Neural cell (in vitro differentiated cells): ENCODE measurements around the gene ANO4. TPM values are rescaled to one million over a fixed set of nuclear protein-coding genes. Genes with fewer than 3 reads are reported as not detected.

Source experiments
- H2AFZ ChIP-seq: fragments of 200-600, 300-800 bp; sonication (generic), shearing (Covaris generic); 2 replicates; pipeline ENCODE4 v1.6.0; 2014; ENCODE audit warnings: low read depth, mild to moderate bottlenecking, antibody characterized with exemption, low read length, moderate library complexity
- H3F3A ChIP-seq: fragments of 200-600 bp; shearing (Covaris generic); 2 replicates; pipeline ENCODE4 v1.6.1; 2016; ENCODE audit warnings: mild to moderate bottlenecking, moderate library complexity, mixed read lengths, antibody characterized with exemption, low read length; ENCODE audit not compliant: insufficient read depth, poor library complexity, severe bottlenecking
- H3K27ac ChIP-seq: fragments of 200-600, 300-800 bp; sonication (generic), shearing (Covaris generic); 2 replicates; pipeline ENCODE4 v1.5.1; 2014; ENCODE audit warnings: mild to moderate bottlenecking, low read length, moderate library complexity
- H3K27me3 ChIP-seq: fragments of 300-800, 200-600 bp; sonication (generic), shearing (Covaris generic); 2 replicates; pipeline ENCODE4 v1.6.0; 2014; ENCODE audit warnings: mild to moderate bottlenecking, low read depth, low read length, moderate library complexity; ENCODE audit not compliant: insufficient read depth
- H3K36me3 ChIP-seq: fragments of 300-800, 200-600 bp; sonication (generic), shearing (Covaris generic); 2 replicates; pipeline ENCODE4 v1.5.1; 2014; ENCODE audit warnings: mild to moderate bottlenecking, antibody characterized with exemption, low read length, moderate library complexity; ENCODE audit not compliant: insufficient read depth
- H3K4me2 ChIP-seq: fragments of 300-800, 200-600 bp; sonication (generic), shearing (Covaris generic); 2 replicates; pipeline ENCODE4 v1.6.0; 2014; ENCODE audit warnings: mild to moderate bottlenecking, low read length
- H3K4me3 ChIP-seq: fragments of 300-800, 200-600 bp; sonication (generic), shearing (Covaris generic); 2 replicates; pipeline ENCODE4 v1.5.1; 2014; ENCODE audit warnings: mild to moderate bottlenecking, low read length, moderate library complexity
- H3K79me2 ChIP-seq: fragments of 200-600 bp; shearing (Covaris generic); replicated peaks from 2 replicates; pipeline ENCODE4 v1.6.0; 2014; ENCODE audit warnings: mild to moderate bottlenecking, low read length, moderate library complexity; ENCODE audit not compliant: insufficient read depth
- H3K9ac ChIP-seq: fragments of 300-800, 200-600 bp; sonication (generic), shearing (Covaris generic); 2 replicates; pipeline ENCODE4 v1.6.1; 2016; ENCODE audit warnings: mild to moderate bottlenecking, low read length, mixed read lengths
- H3K9me2 ChIP-seq: fragments of 200-600 bp; shearing (Covaris generic); 2 replicates; pipeline ENCODE4 v1.6.1; 2016; ENCODE audit warnings: mild to moderate bottlenecking, low read length, mixed read lengths; ENCODE audit not compliant: insufficient read depth
- H3K9me3 ChIP-seq: fragments of 200-600, 300-800 bp; sonication (generic), shearing (Covaris generic); 2 replicates; pipeline ENCODE4 v1.6.1; 2016; ENCODE audit warnings: mild to moderate bottlenecking, mixed run types, low read length, moderate library complexity, mixed read lengths
- H4K20me1 ChIP-seq: fragments of 200-600 bp; shearing (Covaris generic); 2 replicates; pipeline ENCODE4 v1.6.1; 2016; ENCODE audit warnings: mild to moderate bottlenecking, mixed run types; ENCODE audit not compliant: insufficient read depth
- EP300 ChIP-seq: fragments of 450-650 bp; conservative IDR thresholded peaks from 2 replicates; pipeline ENCODE4 v1.6.1; 2014; ENCODE audit warnings: antibody characterized with exemption, mild to moderate bottlenecking, moderate library complexity; ENCODE audit not compliant: poor library complexity, severe bottlenecking
- EZH2 ChIP-seq: fragments of 200-600, 300-800 bp; shearing (Covaris generic), sonication (generic); IDR thresholded peaks from 2 replicates; pipeline ENCODE4 v1.6.1; 2014; ENCODE audit warnings: antibody characterized with exemption, low read length, borderline replicate concordance, mild to moderate bottlenecking; ENCODE audit not compliant: insufficient read depth, poor library complexity, severe bottlenecking
- MXI1 ChIP-seq: fragments of 450-650 bp; conservative IDR thresholded peaks from 2 replicates; pipeline ENCODE4 v1.6.1; 2014; ENCODE audit warnings: antibody characterized with exemption, mild to moderate bottlenecking; ENCODE audit not compliant: poor library complexity, severe bottlenecking
- POLR2AphosphoS5 ChIP-seq: IDR thresholded peaks from 2 replicates; pipeline ENCODE4 v1.6.1; 2012
- RAD21 ChIP-seq: fragments of 450-650 bp; conservative IDR thresholded peaks from 2 replicates; pipeline ENCODE4 v1.6.1; 2014; ENCODE audit warnings: antibody characterized with exemption, mild to moderate bottlenecking, moderate library complexity
- SMC3 ChIP-seq: fragments of 450-650 bp; conservative IDR thresholded peaks from 2 replicates; pipeline ENCODE4 v1.6.1; 2014; ENCODE audit warnings: antibody characterized with exemption, mild to moderate bottlenecking, moderate library complexity; ENCODE audit not compliant: poor library complexity
- TAF1 ChIP-seq: IDR thresholded peaks from 2 replicates; pipeline ENCODE4 v1.6.1; 2012; ENCODE audit warnings: low read depth
- polyA plus RNA-seq: library from polyadenylated mRNA; depleted of rRNA; stranded (reverse); fragments of >200 nt; gene quantifications from 2 replicates; pipeline ENCODE4 v1.2.3, GENCODE V29; 2014
- TF ChIP-seq, protein P1 (sequence below): IDR thresholded peaks from 2 replicates; pipeline ENCODE4 v1.6.1; 2012; ENCODE audit warnings: borderline replicate concordance
- TF ChIP-seq, protein P2 (sequence below): fragments of 450-650 bp; IDR thresholded peaks from 2 replicates; pipeline ENCODE4 v1.5.1; 2014; ENCODE audit warnings: antibody characterized with exemption, mild to moderate bottlenecking, moderate library complexity; ENCODE audit not compliant: poor library complexity, severe bottlenecking

ANO4 gene
- polyA plus RNA-seq, 1 donor from 2014 or later = 11.1 TPM

GRCh38 chr12:101111441-101111840 lies 316.9 kb downstream of the ANO4 start:
- Histone ChIP-seq H3K9ac (no peak overlapping the region), H3K27ac (no peak overlapping the region), H3K9me2 (no peaks in the 10 kb centered on the region), H2AFZ (no peak overlapping the region), H3K9me3 (no peaks in the 10 kb centered on the region), H3K4me3 (no peak overlapping the region), H3K79me2 (no peaks in the 10 kb centered on the region), H3K27me3 (no peaks in the 10 kb centered on the region), H4K20me1 (no peaks in the 10 kb centered on the region), H3F3A (no peaks in the 10 kb centered on the region), H3K4me2 (no peak overlapping the region), H3K36me3 (no peaks in the 10 kb centered on the region)
- TF ChIP-seq, protein P1, sequence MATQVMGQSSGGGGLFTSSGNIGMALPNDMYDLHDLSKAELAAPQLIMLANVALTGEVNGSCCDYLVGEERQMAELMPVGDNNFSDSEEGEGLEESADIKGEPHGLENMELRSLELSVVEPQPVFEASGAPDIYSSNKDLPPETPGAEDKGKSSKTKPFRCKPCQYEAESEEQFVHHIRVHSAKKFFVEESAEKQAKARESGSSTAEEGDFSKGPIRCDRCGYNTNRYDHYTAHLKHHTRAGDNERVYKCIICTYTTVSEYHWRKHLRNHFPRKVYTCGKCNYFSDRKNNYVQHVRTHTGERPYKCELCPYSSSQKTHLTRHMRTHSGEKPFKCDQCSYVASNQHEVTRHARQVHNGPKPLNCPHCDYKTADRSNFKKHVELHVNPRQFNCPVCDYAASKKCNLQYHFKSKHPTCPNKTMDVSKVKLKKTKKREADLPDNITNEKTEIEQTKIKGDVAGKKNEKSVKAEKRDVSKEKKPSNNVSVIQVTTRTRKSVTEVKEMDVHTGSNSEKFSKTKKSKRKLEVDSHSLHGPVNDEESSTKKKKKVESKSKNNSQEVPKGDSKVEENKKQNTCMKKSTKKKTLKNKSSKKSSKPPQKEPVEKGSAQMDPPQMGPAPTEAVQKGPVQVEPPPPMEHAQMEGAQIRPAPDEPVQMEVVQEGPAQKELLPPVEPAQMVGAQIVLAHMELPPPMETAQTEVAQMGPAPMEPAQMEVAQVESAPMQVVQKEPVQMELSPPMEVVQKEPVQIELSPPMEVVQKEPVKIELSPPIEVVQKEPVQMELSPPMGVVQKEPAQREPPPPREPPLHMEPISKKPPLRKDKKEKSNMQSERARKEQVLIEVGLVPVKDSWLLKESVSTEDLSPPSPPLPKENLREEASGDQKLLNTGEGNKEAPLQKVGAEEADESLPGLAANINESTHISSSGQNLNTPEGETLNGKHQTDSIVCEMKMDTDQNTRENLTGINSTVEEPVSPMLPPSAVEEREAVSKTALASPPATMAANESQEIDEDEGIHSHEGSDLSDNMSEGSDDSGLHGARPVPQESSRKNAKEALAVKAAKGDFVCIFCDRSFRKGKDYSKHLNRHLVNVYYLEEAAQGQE = no peak
- no peak for TF ChIP-seq RAD21
- no peak for TF ChIP-seq EP300
- TF ChIP-seq POLR2AphosphoS5 = no peak
- no peak for TF ChIP-seq SMC3
- no peak for TF ChIP-seq TAF1
- no peak for TF ChIP-seq MXI1
- TF ChIP-seq, protein P2, sequence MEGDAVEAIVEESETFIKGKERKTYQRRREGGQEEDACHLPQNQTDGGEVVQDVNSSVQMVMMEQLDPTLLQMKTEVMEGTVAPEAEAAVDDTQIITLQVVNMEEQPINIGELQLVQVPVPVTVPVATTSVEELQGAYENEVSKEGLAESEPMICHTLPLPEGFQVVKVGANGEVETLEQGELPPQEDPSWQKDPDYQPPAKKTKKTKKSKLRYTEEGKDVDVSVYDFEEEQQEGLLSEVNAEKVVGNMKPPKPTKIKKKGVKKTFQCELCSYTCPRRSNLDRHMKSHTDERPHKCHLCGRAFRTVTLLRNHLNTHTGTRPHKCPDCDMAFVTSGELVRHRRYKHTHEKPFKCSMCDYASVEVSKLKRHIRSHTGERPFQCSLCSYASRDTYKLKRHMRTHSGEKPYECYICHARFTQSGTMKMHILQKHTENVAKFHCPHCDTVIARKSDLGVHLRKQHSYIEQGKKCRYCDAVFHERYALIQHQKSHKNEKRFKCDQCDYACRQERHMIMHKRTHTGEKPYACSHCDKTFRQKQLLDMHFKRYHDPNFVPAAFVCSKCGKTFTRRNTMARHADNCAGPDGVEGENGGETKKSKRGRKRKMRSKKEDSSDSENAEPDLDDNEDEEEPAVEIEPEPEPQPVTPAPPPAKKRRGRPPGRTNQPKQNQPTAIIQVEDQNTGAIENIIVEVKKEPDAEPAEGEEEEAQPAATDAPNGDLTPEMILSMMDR = no peak
- TF ChIP-seq EZH2 = no peak

- TF ChIP-seq POLR2AphosphoS5 (no peak), EZH2 (no peak), MXI1 (no peak), SMC3 (no peak), RAD21 (no peak), TAF1 (no peak), EP300 (no peak)
- TF ChIP-seq, protein P1 = no peak
- TF ChIP-seq, protein P2 = no peak
- no peak overlapping the region for H3K27ac ChIP-seq
- H3K4me2 ChIP-seq = no peak overlapping the region
- H3K27me3 ChIP-seq = no peaks in the 10 kb centered on the region
- no peaks in the 10 kb centered on the region for H3K79me2 ChIP-seq
- no peak overlapping the region for H3K4me3 ChIP-seq
- no peaks in the 10 kb centered on the region for H4K20me1 ChIP-seq
- no peaks in the 10 kb centered on the region for H3K9me2 ChIP-seq
- no peaks in the 10 kb centered on the region for H3F3A ChIP-seq
- no peak overlapping the region for H3K9ac ChIP-seq
- H3K36me3 ChIP-seq = no peaks in the 10 kb centered on the region
- H3K9me3 ChIP-seq = no peaks in the 10 kb centered on the region
- H2AFZ ChIP-seq = no peak overlapping the region
Observed at GRCh38 chr12:101115326-101115725, 320.8 kb downstream of the ANO4 start.
